ENCODE measurements around the gene PSMD5. TPM values are rescaled to one million over a fixed set of nuclear protein-coding genes. Genes with fewer than 3 reads are reported as not detected.

PSMD5 gene
- total and polyA plus RNA-seq, 10 of the 15 experiments (the other 5 are each of a cell fraction or from before 2014, with no cell fraction given), result 8.8 to 47.7 (median 25.1) TPM

DNA sequence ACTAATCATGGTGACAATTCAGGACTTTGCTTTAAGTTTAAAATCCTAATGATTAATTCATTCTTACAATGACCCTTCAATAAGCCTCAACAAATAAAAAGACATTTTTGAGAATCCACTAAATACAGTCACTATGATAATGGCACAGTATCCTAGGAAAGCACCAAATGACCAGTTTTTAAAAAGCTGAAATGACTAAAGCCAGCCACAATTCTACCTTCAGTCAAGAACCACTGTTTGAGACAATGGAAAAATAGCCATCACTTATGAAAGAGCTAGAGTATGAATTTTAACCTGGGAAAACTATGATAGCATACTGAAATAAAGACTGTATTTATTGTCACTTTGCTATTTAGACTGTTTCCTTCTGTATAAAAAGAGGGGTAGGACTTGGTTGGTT, 63.5 kb downstream of the PSMD5 start:
- intact Hi-C loops (cut with micrococcal nuclease; ENCODE audit: unreplicated experiment), result no loop called here
- Histone ChIP-seq H3K9ac (ENCODE audit: control insufficient read depth, insufficient read depth, low read length) (no peak overlapping the region), H3K9me3 (replicated peaks; ENCODE audit: control insufficient read depth, insufficient read depth, low read length) (no peaks in the 10 kb centered on the region; the same call in 2 of the 3 replicates), H3K27me3 (replicated peaks in 1 of 2; ENCODE audit: control insufficient read depth in 2 of 2, insufficient read depth in 2 of 2, low read length in 1 of 2) (no peaks in the 10 kb centered on the region), H4K20me1 (ENCODE audit: control insufficient read depth, insufficient read depth) (no peaks in the 10 kb centered on the region), H3K4me3 (no peak overlapping the region), H2AFZ (ENCODE audit: control insufficient read depth, low read depth, low read length) (no peak overlapping the region), H3K4me1 (ENCODE audit: control insufficient read depth, insufficient read depth, low read length) (no peaks in the 10 kb centered on the region), H3K36me3 (ENCODE audit: control insufficient read depth in 2 of 2, insufficient read depth in 2 of 2, low read length in 1 of 2) (peaks cover 1 to 26% of the 10 kb centered on the region in 2 experiments), H3K79me2 (ENCODE audit: control insufficient read depth, insufficient read depth, low read length) (no peaks in the 10 kb centered on the region; the same call in 1 of the 2 replicates), H3K27ac (ENCODE audit: control insufficient read depth, insufficient read depth) (no peak overlapping the region), H3K4me2 (ENCODE audit: control insufficient read depth, insufficient read depth) (no peak overlapping the region)
- ChIA-PET SMC1A (ENCODE audit: uncharacterized antibody, unreplicated experiment) (interaction anchor here (0.6 kb wide), 1 partner anchor 36 kb away, joined by 3 read pairs; no protein-coding TSS in a partner anchor), POLR2A (interaction anchor here (0.8 to 1.0 kb wide), 2 partner anchors 18 kb away, joined by 3 read pairs; no protein-coding TSS in a partner anchor), CTCF (interaction anchor here (0.8 to 1.6 kb wide), 4 partner anchors 13 to 24 kb away, joined by 3 to 4 read pairs (median 3); partner anchors contain the start of gene FBXW2), RAD21 (ENCODE audit: unreplicated experiment) (no interaction called here)
- FAIRE-seq (no peak), ATAC-seq (no peak), DNase-seq (ENCODE audit: low read depth, low spot score) (no peak)
- TF ChIP-seq, protein P1, sequence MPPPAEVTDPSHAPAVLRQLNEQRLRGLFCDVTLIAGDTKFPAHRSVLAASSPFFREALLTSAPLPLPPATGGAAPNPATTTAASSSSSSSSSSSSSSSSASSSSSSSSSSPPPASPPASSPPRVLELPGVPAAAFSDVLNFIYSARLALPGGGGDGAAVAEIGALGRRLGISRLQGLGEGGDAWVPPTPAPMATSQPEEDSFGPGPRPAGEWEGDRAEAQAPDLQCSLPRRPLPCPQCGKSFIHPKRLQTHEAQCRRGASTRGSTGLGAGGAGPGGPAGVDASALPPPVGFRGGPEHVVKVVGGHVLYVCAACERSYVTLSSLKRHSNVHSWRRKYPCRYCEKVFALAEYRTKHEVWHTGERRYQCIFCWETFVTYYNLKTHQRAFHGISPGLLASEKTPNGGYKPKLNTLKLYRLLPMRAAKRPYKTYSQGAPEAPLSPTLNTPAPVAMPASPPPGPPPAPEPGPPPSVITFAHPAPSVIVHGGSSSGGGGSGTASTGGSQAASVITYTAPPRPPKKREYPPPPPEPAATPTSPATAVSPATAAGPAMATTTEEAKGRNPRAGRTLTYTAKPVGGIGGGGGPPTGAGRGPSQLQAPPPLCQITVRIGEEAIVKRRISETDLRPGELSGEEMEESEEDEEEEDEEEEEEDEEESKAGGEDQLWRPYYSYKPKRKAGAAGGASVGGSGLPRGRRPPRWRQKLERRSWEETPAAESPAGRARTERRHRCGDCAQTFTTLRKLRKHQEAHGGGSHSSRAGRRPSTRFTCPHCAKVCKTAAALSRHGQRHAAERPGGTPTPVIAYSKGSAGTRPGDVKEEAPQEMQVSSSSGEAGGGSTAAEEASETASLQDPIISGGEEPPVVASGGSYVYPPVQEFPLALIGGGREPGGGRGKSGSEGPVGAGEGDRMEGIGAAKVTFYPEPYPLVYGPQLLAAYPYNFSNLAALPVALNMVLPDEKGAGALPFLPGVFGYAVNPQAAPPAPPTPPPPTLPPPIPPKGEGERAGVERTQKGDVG (CRISPR knock-in tag; IDR thresholded peaks at IDR 0.05), result no peak
- TF ChIP-seq, protein P2, sequence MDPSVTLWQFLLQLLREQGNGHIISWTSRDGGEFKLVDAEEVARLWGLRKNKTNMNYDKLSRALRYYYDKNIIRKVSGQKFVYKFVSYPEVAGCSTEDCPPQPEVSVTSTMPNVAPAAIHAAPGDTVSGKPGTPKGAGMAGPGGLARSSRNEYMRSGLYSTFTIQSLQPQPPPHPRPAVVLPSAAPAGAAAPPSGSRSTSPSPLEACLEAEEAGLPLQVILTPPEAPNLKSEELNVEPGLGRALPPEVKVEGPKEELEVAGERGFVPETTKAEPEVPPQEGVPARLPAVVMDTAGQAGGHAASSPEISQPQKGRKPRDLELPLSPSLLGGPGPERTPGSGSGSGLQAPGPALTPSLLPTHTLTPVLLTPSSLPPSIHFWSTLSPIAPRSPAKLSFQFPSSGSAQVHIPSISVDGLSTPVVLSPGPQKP (IDR thresholded peaks at IDR 0.05; ENCODE audit: low read depth, low read length), result no peak
- TF ChIP-seq, protein P3, sequence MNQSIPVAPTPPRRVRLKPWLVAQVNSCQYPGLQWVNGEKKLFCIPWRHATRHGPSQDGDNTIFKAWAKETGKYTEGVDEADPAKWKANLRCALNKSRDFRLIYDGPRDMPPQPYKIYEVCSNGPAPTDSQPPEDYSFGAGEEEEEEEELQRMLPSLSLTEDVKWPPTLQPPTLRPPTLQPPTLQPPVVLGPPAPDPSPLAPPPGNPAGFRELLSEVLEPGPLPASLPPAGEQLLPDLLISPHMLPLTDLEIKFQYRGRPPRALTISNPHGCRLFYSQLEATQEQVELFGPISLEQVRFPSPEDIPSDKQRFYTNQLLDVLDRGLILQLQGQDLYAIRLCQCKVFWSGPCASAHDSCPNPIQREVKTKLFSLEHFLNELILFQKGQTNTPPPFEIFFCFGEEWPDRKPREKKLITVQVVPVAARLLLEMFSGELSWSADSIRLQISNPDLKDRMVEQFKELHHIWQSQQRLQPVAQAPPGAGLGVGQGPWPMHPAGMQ (IDR thresholded peaks at IDR 0.05; ENCODE audit: borderline replicate concordance), result no peak
- TF ChIP-seq EP300 (IDR thresholded peaks at IDR 0.05; ENCODE audit: borderline replicate concordance in 1 of 2, control insufficient read depth in 1 of 2, low read depth in 2 of 2, low read length in 2 of 2) (no peak), MYC (IDR thresholded peaks at IDR 0.05; ENCODE audit: insufficient read depth, insufficient read length, insufficient replicate concordance, low read length, severe bottlenecking) (no peak), MEF2A (IDR thresholded peaks at IDR 0.05; ENCODE audit: insufficient read depth, low read depth, low read length) (no peak), POLR2AphosphoS5 (IDR thresholded peaks at IDR 0.05; ENCODE audit: low read length) (no peak), CREM (IDR thresholded peaks at IDR 0.05; ENCODE audit: low read depth) (no peak)
- TF ChIP-seq, protein P4, sequence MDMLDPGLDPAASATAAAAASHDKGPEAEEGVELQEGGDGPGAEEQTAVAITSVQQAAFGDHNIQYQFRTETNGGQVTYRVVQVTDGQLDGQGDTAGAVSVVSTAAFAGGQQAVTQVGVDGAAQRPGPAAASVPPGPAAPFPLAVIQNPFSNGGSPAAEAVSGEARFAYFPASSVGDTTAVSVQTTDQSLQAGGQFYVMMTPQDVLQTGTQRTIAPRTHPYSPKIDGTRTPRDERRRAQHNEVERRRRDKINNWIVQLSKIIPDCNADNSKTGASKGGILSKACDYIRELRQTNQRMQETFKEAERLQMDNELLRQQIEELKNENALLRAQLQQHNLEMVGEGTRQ (IDR thresholded peaks at IDR 0.05; ENCODE audit: borderline replicate concordance, low read depth, low read length), result no peak
- TF ChIP-seq, protein P5, sequence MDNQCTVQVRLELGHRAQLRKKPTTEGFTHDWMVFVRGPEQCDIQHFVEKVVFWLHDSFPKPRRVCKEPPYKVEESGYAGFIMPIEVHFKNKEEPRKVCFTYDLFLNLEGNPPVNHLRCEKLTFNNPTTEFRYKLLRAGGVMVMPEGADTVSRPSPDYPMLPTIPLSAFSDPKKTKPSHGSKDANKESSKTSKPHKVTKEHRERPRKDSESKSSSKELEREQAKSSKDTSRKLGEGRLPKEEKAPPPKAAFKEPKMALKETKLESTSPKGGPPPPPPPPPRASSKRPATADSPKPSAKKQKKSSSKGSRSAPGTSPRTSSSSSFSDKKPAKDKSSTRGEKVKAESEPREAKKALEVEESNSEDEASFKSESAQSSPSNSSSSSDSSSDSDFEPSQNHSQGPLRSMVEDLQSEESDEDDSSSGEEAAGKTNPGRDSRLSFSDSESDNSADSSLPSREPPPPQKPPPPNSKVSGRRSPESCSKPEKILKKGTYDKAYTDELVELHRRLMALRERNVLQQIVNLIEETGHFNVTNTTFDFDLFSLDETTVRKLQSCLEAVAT (IDR thresholded peaks at IDR 0.05), result no peak
- in situ Hi-C loops (cut with MboI), result no loop called here
- BruUV-seq (replicated peaks), result no TSS peak

All from GM12878 (cell line).